Loucy (cell line): Measurements from ENCODE around the gene SSH3.

Experiments used
- CTCF ChIP-seq: fragments of 200-600 bp; sonication (generic); conservative IDR thresholded peaks from 2 replicates; pipeline ENCODE4 v1.5.1; 2014; ENCODE audit warnings: mild to moderate bottlenecking, antibody characterized with exemption, low read length
- EZH2phosphoT487 ChIP-seq: fragments of 200-600 bp; IDR thresholded peaks from 2 replicates; pipeline ENCODE4 v1.6.1; 2018; ENCODE audit warnings: antibody characterized with exemption, mild to moderate bottlenecking, moderate library complexity, borderline replicate concordance

- TF ChIP-seq CTCF (no peak), EZH2phosphoT487 (no peak)
Observed at GRCh38 chr11:67308031-67308866, 4.9 kb downstream of the SSH3 start.
